Measurements from ENCODE around the gene PLD6.
"Not testable (repeated sequence)": the region's sequence is repeated elsewhere in the genome, so short reads cannot be mapped to it uniquely, and the experiment has no call there.

The PLD6 gene

GRCh38 chr17:17198281-17198680, 7.9 kb downstream of the PLD6 start:
- H3K36me3 ChIP-seq (ENCODE audit: insufficient read depth): no peaks in the 10 kb centered on the region
- no peak overlapping the region for H2AFZ ChIP-seq (ENCODE audit: low read depth)
- H3K27me3 ChIP-seq (ENCODE audit: insufficient read depth, low read depth): no peaks in the 10 kb centered on the region
- H3K4me2 ChIP-seq: no peak overlapping the region
- no peaks in the 10 kb centered on the region for H4K20me1 ChIP-seq (ENCODE audit: insufficient read depth)
- no peak overlapping the region for H3K9ac ChIP-seq
- no peaks in the 10 kb centered on the region for H3K4me1 ChIP-seq (ENCODE audit: low read depth, poor library complexity, severe bottlenecking)
- H3K79me2 ChIP-seq (ENCODE audit: insufficient read depth, low read depth): peaks cover 22% of the 10 kb centered on the region
- H3K4me3 ChIP-seq (IDR thresholded peaks at IDR 0.05; ENCODE audit: insufficient read depth, low read depth, low read length): no peak overlapping the region
- H3K27ac ChIP-seq: no peak overlapping the region
- TF ChIP-seq CTCF (conservative IDR thresholded peaks at IDR 0.05; ENCODE audit: low read depth, low read length): no peak

DNA sequence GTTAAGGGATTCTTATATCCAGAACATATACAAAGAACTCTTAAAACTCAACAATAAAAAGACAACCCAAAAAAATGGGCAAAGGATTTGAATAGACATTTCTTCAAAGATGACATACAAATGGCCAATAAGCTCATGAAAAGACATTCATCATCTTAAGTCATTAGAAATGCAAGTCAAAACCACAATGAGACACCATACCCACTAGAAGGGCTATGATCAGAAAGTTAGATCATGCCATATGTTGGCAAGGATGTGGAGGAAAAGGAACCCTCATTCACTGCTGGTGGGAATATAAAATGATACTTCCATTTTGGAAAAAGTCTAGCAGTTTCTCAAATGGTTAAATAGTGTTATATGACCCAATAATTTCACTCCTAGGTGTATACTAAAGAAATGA, 9.4 kb downstream of the PLD6 start:
- no peaks in the 10 kb centered on the region for H3K27me3 ChIP-seq (ENCODE audit: insufficient read depth, low read depth)
- no peak overlapping the region for H2AFZ ChIP-seq (ENCODE audit: low read depth)
- H3K9ac ChIP-seq: no peak overlapping the region
- H3K79me2 ChIP-seq (ENCODE audit: insufficient read depth, low read depth): peaks cover 8% of the 10 kb centered on the region; the same call in 1 of the 2 replicates
- TF ChIP-seq CTCF (conservative IDR thresholded peaks at IDR 0.05; ENCODE audit: low read depth, low read length): no peak
- no peak overlapping the region for H3K4me2 ChIP-seq
- H4K20me1 ChIP-seq (ENCODE audit: insufficient read depth): no peaks in the 10 kb centered on the region
- no peak overlapping the region for H3K27ac ChIP-seq
- H3K4me3 ChIP-seq (IDR thresholded peaks at IDR 0.05; ENCODE audit: insufficient read depth, low read depth, low read length): no peak overlapping the region
- H3K4me1 ChIP-seq (ENCODE audit: low read depth, poor library complexity, severe bottlenecking): peaks cover 3% of the 10 kb centered on the region
- H3K36me3 ChIP-seq (ENCODE audit: insufficient read depth): no peaks in the 10 kb centered on the region

DNA sequence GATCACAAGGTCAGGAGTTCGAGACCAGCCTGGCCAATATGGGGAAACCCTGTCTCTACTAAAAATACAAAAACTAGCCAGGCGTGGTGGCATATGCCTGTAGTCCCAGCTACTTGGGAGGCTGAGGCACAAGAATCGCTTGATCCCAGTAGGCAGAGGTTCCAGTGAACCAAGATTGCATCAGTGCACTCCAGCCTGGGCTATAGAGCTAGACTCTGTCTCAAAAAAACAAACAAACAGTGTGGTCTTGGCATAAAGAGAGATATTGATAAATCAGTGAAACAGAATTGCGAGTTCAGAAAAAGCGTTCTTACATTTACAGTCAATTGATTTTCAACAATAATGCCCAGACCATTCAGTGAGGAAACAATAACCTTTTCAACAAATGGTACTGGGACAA, 10.7 kb downstream of the PLD6 start:
- H4K20me1 ChIP-seq (ENCODE audit: insufficient read depth); H3K4me1 ChIP-seq (ENCODE audit: low read depth, poor library complexity, severe bottlenecking); H3K27ac ChIP-seq; H3K9ac ChIP-seq; H2AFZ ChIP-seq (ENCODE audit: low read depth); H3K27me3 ChIP-seq (ENCODE audit: insufficient read depth, low read depth); H3K4me3 ChIP-seq (IDR thresholded peaks at IDR 0.05; ENCODE audit: insufficient read depth, low read depth, low read length); H3K36me3 ChIP-seq (ENCODE audit: insufficient read depth); H3K4me2 ChIP-seq; H3K79me2 ChIP-seq (ENCODE audit: insufficient read depth, low read depth): not testable (repeated sequence)

GRCh38 chr17:17191961-17192381, 14.2 kb downstream of the PLD6 start:
- H3K4me3 ChIP-seq (IDR thresholded peaks at IDR 0.05; ENCODE audit: insufficient read depth, low read depth, low read length): no peak overlapping the region
- H3K79me2 ChIP-seq (ENCODE audit: insufficient read depth, low read depth): no peaks in the 10 kb centered on the region
- TF ChIP-seq CTCF (conservative IDR thresholded peaks at IDR 0.05; ENCODE audit: low read depth, low read length): no peak
- H3K9ac ChIP-seq: no peak overlapping the region
- no peaks in the 10 kb centered on the region for H4K20me1 ChIP-seq (ENCODE audit: insufficient read depth)
- peaks cover 3% of the 10 kb centered on the region for H3K4me1 ChIP-seq (ENCODE audit: low read depth, poor library complexity, severe bottlenecking)
- no peak overlapping the region for H3K4me2 ChIP-seq
- H3K36me3 ChIP-seq (ENCODE audit: insufficient read depth): no peaks in the 10 kb centered on the region
- no peaks in the 10 kb centered on the region for H3K27me3 ChIP-seq (ENCODE audit: insufficient read depth, low read depth)
- no peak overlapping the region for H2AFZ ChIP-seq (ENCODE audit: low read depth)
- H3K27ac ChIP-seq: no peak overlapping the region

GRCh38 chr17:17191346-17191792, 14.8 kb downstream of the PLD6 start:
- Histone ChIP-seq H3K27me3 (ENCODE audit: insufficient read depth, low read depth) (no peaks in the 10 kb centered on the region), H3K27ac (no peak overlapping the region), H3K4me3 (IDR thresholded peaks at IDR 0.05; ENCODE audit: insufficient read depth, low read depth, low read length) (no peak overlapping the region), H3K36me3 (ENCODE audit: insufficient read depth) (no peaks in the 10 kb centered on the region), H3K9ac (no peak overlapping the region), H3K79me2 (ENCODE audit: insufficient read depth, low read depth) (no peaks in the 10 kb centered on the region), H3K4me2 (no peak overlapping the region), H3K4me1 (ENCODE audit: low read depth, poor library complexity, severe bottlenecking) (peaks cover 3% of the 10 kb centered on the region), H4K20me1 (ENCODE audit: insufficient read depth) (no peaks in the 10 kb centered on the region), H2AFZ (ENCODE audit: low read depth) (no peak overlapping the region)
- TF ChIP-seq CTCF (conservative IDR thresholded peaks at IDR 0.05; ENCODE audit: low read depth, low read length): no peak
